Gastrocnemius medialis (tissue), 4 donors: ENCODE data around the gene ODF2.

Experiments
- POLR2A ChIP-seq, 2 donors: fragments of 450-650 bp; IDR thresholded peaks; one replicate each; pipeline ENCODE4 v1.6.1; 2017; ENCODE audit warnings: antibody characterized with exemption in 2 of 2, mild to moderate bottlenecking in 2 of 2, moderate library complexity in 2 of 2
- TF ChIP-seq, protein P1 (sequence below), 5 experiments: fragments of 450-650 bp in 3 of 5; fragments of 200-600 bp in 2 of 5; sonication (generic) in 2 of 5; IDR thresholded peaks in 4 of 5; conservative IDR thresholded peaks in 1 of 5; 1 replicate in 4 of 5; 2 replicates in 1 of 5; pipeline ENCODE4 v1.5.1; 2016 to 2019; ENCODE audit warnings: antibody characterized with exemption in 5 of 5, mild to moderate bottlenecking in 3 of 5, moderate library complexity in 3 of 5

DNA sequence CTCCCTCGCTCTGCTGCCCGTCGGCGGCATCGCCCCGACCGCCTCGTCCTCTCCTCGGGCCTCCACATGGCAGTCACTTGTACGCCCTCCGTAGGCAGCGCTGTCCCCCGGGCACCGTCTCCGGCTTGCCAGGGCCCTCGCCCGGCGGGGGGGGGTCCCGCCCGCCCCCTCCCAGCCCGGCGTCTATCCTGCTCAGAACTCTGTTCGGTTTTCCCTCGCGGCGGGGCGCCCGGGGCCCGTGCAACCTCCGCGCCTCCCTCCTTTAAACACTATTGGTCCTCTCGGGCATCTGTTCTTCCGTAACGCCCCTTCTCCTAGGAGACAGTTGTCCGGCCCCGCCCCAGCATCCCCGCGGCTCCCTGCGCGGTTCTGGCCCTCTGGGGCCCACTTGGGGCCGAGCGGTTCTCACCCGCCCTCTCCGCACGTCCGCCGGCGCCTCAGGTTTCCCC lies 831 bp downstream of the ODF2 start:
- TF ChIP-seq, protein P1, sequence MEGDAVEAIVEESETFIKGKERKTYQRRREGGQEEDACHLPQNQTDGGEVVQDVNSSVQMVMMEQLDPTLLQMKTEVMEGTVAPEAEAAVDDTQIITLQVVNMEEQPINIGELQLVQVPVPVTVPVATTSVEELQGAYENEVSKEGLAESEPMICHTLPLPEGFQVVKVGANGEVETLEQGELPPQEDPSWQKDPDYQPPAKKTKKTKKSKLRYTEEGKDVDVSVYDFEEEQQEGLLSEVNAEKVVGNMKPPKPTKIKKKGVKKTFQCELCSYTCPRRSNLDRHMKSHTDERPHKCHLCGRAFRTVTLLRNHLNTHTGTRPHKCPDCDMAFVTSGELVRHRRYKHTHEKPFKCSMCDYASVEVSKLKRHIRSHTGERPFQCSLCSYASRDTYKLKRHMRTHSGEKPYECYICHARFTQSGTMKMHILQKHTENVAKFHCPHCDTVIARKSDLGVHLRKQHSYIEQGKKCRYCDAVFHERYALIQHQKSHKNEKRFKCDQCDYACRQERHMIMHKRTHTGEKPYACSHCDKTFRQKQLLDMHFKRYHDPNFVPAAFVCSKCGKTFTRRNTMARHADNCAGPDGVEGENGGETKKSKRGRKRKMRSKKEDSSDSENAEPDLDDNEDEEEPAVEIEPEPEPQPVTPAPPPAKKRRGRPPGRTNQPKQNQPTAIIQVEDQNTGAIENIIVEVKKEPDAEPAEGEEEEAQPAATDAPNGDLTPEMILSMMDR (IDR thresholded peaks at IDR 0.05 in 4 of 5, conservative IDR thresholded peaks at IDR 0.05 in 1 of 5) = no peak
- no peak for TF ChIP-seq POLR2A (IDR thresholded peaks at IDR 0.05)
